Hepatocyte (in vitro differentiated cells): ENCODE data around the gene HOXB3. TPM values are rescaled to one million over a fixed set of nuclear protein-coding genes. Genes with fewer than 3 reads are reported as not detected.

Experiments used
- DNase-seq: peaks from one replicate; pipeline ENCODE4 v3.0.0-alpha.2; 2016; ENCODE audit warnings: low spot score
- H2AFZ ChIP-seq: fragments of 200-600 bp; sonication (generic); 2 replicates; pipeline ENCODE4 v1.6.0; 2016; ENCODE audit warnings: antibody characterized with exemption, mild to moderate bottlenecking
- H3K27ac ChIP-seq: fragments of 200-600 bp; sonication (generic); 2 replicates; pipeline ENCODE4 v1.5.1; 2016; ENCODE audit warnings: mild to moderate bottlenecking
- H3K27me3 ChIP-seq: fragments of 200-600 bp; sonication (generic); 2 replicates; pipeline ENCODE4 v1.6.1; 2016
- H3K36me3 ChIP-seq: fragments of 200-600 bp; sonication (generic); replicated peaks from 2 replicates; pipeline ENCODE4 v1.5.1; 2016; ENCODE audit warnings: low read depth; ENCODE audit not compliant: insufficient read depth
- H3K4me1 ChIP-seq: fragments of 200-600 bp; sonication (generic); 2 replicates; pipeline ENCODE4 v1.5.1; 2016; ENCODE audit warnings: mild to moderate bottlenecking, moderate library complexity; ENCODE audit not compliant: insufficient read depth
- H3K4me2 ChIP-seq: fragments of 200-600 bp; sonication (generic); 2 replicates; pipeline ENCODE4 v1.6.0; 2016
- H3K4me3 ChIP-seq: fragments of 200-600 bp; sonication (generic); 2 replicates; pipeline ENCODE4 v1.5.1; 2016; ENCODE audit warnings: mild to moderate bottlenecking
- H3K79me2 ChIP-seq: fragments of 200-600 bp; sonication (generic); 2 replicates; pipeline ENCODE4 v1.6.0; 2017; ENCODE audit warnings: mild to moderate bottlenecking
- H3K9me2 ChIP-seq: fragments of 200-600 bp; sonication (generic); replicated peaks from 2 replicates; pipeline ENCODE4 v1.6.0; 2017; ENCODE audit warnings: mild to moderate bottlenecking; ENCODE audit not compliant: insufficient read depth
- H3K9me3 ChIP-seq: fragments of 200-600 bp; sonication (generic); 2 replicates; pipeline ENCODE4 v1.5.1; 2016; ENCODE audit warnings: low read depth, mild to moderate bottlenecking
- H4K20me1 ChIP-seq: fragments of 200-600 bp; sonication (generic); 2 replicates; pipeline ENCODE4 v1.6.0; 2016; ENCODE audit warnings: mild to moderate bottlenecking; ENCODE audit not compliant: insufficient read depth, poor library complexity, severe bottlenecking
- EZH2 ChIP-seq: fragments of 200-600 bp; sonication (generic); IDR thresholded peaks from 2 replicates; pipeline ENCODE4 v1.6.1; 2016; ENCODE audit warnings: antibody characterized with exemption, mild to moderate bottlenecking, borderline replicate concordance
- EZH2phosphoT487 ChIP-seq: fragments of 200-600 bp; sonication (generic); IDR thresholded peaks from one replicate; pipeline ENCODE4 v1.6.1; 2018; ENCODE audit warnings: antibody characterized with exemption, mild to moderate bottlenecking, low read depth, moderate library complexity; ENCODE audit not compliant: unreplicated experiment, severe bottlenecking
- WGBS: methylation state at CpG from one replicate; pipeline ENCODE4 v1.1.6; 2016; ENCODE audit warnings: low lambda C conversion rate; ENCODE audit errors: missing lambda C conversion rate; 5-methylcytosine and 5-hydroxymethylcytosine counted together
- polyA plus RNA-seq: library from polyadenylated mRNA; unstranded; fragments of >200 nt; fragmentation: Nextera tagmentation; extraction: Ambion mirVana; gene quantifications from 2 replicates; pipeline ENCODE4 v1.2.1, GENCODE V29; 2016
- total RNA-seq: library from RNA; depleted of rRNA; stranded (reverse); fragments of >200 nt; gene quantifications from 2 replicates; pipeline ENCODE4 v1.2.3, GENCODE V29; 2014
- TF ChIP-seq, protein P1 (sequence below): fragments of 200-600 bp; sonication (generic); IDR thresholded peaks from 2 replicates; pipeline ENCODE4 v1.5.1; 2016; ENCODE audit warnings: antibody characterized with exemption, mild to moderate bottlenecking; ENCODE audit not compliant: poor library complexity

HOXB3 gene
- total and polyA plus RNA-seq, 2 experiments from 2014 or later, result 1.8 to 5.9 TPM

DNA sequence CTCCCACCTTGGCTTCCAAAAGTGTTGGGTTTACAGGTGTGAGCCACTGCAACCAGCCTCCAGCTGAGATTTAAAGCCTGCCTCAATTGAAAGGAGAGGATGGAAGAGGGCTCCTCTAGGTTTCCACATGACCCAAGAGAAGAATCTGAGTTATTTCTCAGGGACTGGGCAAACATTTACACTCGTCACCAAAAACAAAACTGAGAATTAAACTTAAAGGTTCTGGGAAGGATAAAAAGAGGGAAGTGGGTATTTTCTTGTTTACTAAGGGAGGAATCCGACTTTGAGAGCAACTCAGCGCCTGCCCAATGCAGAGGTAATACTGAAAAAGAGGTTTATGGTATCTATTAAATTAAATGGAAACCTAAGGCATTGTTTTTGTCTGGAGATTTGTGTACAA is 72.6 kb downstream of the HOXB3 start:
- DNase-seq, result no peak
- whole genome bisulfite sequencing, result 38% methylated on average over 3 of the region's 3 CpGs
- no peak overlapping the region for H3K27ac ChIP-seq
- H3K9me2 ChIP-seq, result no peaks in the 10 kb centered on the region
- H3K4me2 ChIP-seq, result no peak overlapping the region
- peaks cover 20% of the 10 kb centered on the region for H3K4me1 ChIP-seq
- no peak overlapping the region for H3K4me3 ChIP-seq
- H3K9me3 ChIP-seq, result no peaks in the 10 kb centered on the region
- no peaks in the 10 kb centered on the region for H4K20me1 ChIP-seq
- peaks cover 42% of the 10 kb centered on the region for H3K27me3 ChIP-seq
- no peak overlapping the region for H2AFZ ChIP-seq
- H3K79me2 ChIP-seq, result no peaks in the 10 kb centered on the region
- TF ChIP-seq EZH2phosphoT487 (no peak), EZH2 (no peak)
- TF ChIP-seq, protein P1, sequence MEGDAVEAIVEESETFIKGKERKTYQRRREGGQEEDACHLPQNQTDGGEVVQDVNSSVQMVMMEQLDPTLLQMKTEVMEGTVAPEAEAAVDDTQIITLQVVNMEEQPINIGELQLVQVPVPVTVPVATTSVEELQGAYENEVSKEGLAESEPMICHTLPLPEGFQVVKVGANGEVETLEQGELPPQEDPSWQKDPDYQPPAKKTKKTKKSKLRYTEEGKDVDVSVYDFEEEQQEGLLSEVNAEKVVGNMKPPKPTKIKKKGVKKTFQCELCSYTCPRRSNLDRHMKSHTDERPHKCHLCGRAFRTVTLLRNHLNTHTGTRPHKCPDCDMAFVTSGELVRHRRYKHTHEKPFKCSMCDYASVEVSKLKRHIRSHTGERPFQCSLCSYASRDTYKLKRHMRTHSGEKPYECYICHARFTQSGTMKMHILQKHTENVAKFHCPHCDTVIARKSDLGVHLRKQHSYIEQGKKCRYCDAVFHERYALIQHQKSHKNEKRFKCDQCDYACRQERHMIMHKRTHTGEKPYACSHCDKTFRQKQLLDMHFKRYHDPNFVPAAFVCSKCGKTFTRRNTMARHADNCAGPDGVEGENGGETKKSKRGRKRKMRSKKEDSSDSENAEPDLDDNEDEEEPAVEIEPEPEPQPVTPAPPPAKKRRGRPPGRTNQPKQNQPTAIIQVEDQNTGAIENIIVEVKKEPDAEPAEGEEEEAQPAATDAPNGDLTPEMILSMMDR, result no peak
- no peaks in the 10 kb centered on the region for H3K36me3 ChIP-seq

DNA sequence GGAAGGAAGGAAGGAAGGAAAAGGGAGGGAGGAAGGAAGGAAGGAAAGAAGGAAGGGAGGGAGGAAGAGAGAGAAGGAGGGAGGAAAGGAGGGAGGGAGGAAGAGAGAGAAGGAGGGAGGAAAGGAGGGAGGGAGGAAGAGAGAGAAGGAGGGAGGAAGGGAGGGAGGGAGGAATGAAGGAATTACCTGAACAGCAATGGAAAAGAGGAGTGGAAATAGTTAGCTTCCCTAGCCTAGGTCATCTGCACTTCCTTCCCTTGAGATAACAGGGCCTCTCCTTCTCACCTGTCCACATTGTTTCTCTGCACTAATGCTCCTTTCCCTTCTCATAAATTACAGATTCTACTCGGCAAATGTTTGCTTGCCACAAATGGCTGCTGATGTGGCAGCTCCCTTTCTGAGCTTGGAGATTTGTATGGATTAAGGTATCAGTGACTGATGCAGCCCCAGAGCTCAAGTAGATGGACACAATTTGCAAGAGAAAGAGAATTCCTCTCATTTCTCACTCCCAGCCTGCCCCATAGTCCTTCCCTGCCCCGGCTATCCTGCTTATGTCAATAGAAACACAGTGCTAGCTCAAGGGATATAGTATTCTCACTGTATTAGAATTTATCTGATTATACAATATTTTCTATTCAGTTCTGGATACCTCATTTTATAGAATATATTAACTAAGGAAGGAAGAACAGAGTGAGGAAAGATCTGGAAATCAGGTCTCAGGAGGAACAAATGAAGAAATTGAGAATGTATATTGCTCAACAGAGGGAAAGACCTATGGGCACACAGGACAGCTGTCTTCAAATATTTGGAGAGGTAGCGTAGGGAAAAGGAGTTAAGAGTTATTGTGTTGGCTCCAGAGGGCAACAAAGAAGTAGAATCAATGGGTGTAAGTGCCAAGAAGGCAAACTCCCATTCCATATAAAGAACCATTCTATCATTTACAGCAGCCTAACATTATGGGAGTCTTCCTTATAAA is 73.8 kb downstream of the HOXB3 start:
- TF ChIP-seq EZH2phosphoT487, result no peak
- no peak for TF ChIP-seq EZH2
- TF ChIP-seq, protein P1, result no peak
- no peak overlapping the region for H2AFZ ChIP-seq
- WGBS, result 26% methylated on average over 3 of the region's 3 CpGs
- peaks cover 47% of the 10 kb centered on the region for H3K27me3 ChIP-seq
- H3K4me3 ChIP-seq, result no peak overlapping the region
- no peaks in the 10 kb centered on the region for H3K9me2 ChIP-seq
- peaks cover 13% of the 10 kb centered on the region for H3K4me1 ChIP-seq
- H3K4me2 ChIP-seq, result no peak overlapping the region
- no peaks in the 10 kb centered on the region for H3K9me3 ChIP-seq
- H3K36me3 ChIP-seq, result no peaks in the 10 kb centered on the region
- H3K79me2 ChIP-seq, result no peaks in the 10 kb centered on the region
- DNase-seq, result no peak
- no peak overlapping the region for H3K27ac ChIP-seq
- H4K20me1 ChIP-seq, result no peaks in the 10 kb centered on the region

- Histone ChIP-seq H3K27ac (no peak overlapping the region), H4K20me1 (no peaks in the 10 kb centered on the region)
- whole genome bisulfite sequencing, result 59% methylated on average over 2 of the region's 2 CpGs
Measured at GRCh38 chr17:48514477-48514876, 75.6 kb downstream of the HOXB3 start.

More at GRCh38 chr17:48514477-48514876, 75.6 kb downstream of the HOXB3 start:
- H3K9me3 ChIP-seq, result no peaks in the 10 kb centered on the region
- no peaks in the 10 kb centered on the region for H3K36me3 ChIP-seq
- DNase-seq, result no peak
- peaks cover 13% of the 10 kb centered on the region for H3K4me1 ChIP-seq
- no peak overlapping the region for H3K4me3 ChIP-seq
- peaks cover 51% of the 10 kb centered on the region for H3K27me3 ChIP-seq
- TF ChIP-seq, protein P1, result no peak
- TF ChIP-seq EZH2phosphoT487 (no peak), EZH2 (no peak)
- H3K79me2 ChIP-seq, result no peaks in the 10 kb centered on the region
- no peaks in the 10 kb centered on the region for H3K9me2 ChIP-seq
- no peak overlapping the region for H2AFZ ChIP-seq
- no peak overlapping the region for H3K4me2 ChIP-seq
